ENCODE measurements around the gene SRF. TPM values are rescaled to one million over a fixed set of nuclear protein-coding genes. Genes with fewer than 3 reads are reported as not detected.

Gene SRF
- total RNA-seq, 1 experiment from 2014 or later: 46.2 TPM

DNA sequence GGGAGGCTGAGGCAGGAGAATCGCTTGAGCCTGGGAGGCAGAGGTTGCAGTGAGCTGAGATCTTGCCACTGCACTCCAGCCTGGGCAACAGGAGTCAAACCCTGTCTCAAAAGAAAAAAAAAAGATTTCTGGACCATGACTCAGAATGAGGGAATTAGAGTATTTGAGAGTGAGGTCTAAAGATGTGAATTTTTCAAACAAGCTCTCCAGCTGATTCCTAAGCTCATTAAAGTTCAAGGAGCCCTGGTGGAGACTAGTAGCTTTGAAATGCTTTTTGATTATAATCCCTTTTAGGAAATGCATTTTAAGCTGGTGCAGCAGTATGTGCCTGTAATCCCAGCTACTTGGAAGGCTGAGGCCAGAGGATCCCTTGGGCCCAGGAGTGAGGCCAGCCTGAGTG lies 21.8 kb upstream of the SRF start:
- ATAC-seq (no peak), DNase-seq (ENCODE audit: low spot score) (no peak)
- Mint-ChIP-seq H3K27me3 (ENCODE audit: low read depth) (no peaks in the 10 kb centered on the region), H3K9me3 (no peaks in the 10 kb centered on the region), H3K27ac (no peak overlapping the region), H3K4me1 (no peaks in the 10 kb centered on the region), H3K4me3 (no peak overlapping the region), H3K36me3 (peaks cover 18% of the 10 kb centered on the region)
- CTCF ChIA-PET: interaction anchor here (0.9 kb wide), 1 partner anchor 80 kb away, joined by 3 read pairs; the partner anchor contains the start of gene DNPH1
- no peak for TF ChIP-seq FOXP1 (CRISPR knock-in tag; IDR thresholded peaks at IDR 0.05; ENCODE audit: borderline replicate concordance)
- no peak for TF ChIP-seq MXD4 (CRISPR knock-in tag; IDR thresholded peaks at IDR 0.05; ENCODE audit: borderline replicate concordance)
- TF ChIP-seq, protein P1, sequence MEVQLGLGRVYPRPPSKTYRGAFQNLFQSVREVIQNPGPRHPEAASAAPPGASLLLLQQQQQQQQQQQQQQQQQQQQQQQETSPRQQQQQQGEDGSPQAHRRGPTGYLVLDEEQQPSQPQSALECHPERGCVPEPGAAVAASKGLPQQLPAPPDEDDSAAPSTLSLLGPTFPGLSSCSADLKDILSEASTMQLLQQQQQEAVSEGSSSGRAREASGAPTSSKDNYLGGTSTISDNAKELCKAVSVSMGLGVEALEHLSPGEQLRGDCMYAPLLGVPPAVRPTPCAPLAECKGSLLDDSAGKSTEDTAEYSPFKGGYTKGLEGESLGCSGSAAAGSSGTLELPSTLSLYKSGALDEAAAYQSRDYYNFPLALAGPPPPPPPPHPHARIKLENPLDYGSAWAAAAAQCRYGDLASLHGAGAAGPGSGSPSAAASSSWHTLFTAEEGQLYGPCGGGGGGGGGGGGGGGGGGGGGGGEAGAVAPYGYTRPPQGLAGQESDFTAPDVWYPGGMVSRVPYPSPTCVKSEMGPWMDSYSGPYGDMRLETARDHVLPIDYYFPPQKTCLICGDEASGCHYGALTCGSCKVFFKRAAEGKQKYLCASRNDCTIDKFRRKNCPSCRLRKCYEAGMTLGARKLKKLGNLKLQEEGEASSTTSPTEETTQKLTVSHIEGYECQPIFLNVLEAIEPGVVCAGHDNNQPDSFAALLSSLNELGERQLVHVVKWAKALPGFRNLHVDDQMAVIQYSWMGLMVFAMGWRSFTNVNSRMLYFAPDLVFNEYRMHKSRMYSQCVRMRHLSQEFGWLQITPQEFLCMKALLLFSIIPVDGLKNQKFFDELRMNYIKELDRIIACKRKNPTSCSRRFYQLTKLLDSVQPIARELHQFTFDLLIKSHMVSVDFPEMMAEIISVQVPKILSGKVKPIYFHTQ (CRISPR knock-in tag; IDR thresholded peaks at IDR 0.05): no peak
- TF ChIP-seq, protein P2, sequence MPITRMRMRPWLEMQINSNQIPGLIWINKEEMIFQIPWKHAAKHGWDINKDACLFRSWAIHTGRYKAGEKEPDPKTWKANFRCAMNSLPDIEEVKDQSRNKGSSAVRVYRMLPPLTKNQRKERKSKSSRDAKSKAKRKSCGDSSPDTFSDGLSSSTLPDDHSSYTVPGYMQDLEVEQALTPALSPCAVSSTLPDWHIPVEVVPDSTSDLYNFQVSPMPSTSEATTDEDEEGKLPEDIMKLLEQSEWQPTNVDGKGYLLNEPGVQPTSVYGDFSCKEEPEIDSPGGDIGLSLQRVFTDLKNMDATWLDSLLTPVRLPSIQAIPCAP (CRISPR knock-in tag; IDR thresholded peaks at IDR 0.05): no peak
- no peak for TF ChIP-seq SMAD3 (CRISPR knock-in tag; IDR thresholded peaks at IDR 0.05; ENCODE audit: borderline replicate concordance)
- TF ChIP-seq ZNF671 (CRISPR knock-in tag; IDR thresholded peaks at IDR 0.05): no peak
- TF ChIP-seq RORB (CRISPR knock-in tag; IDR thresholded peaks at IDR 0.05): no peak
- no peak for TF ChIP-seq TP53 (CRISPR knock-in tag; IDR thresholded peaks at IDR 0.05)
- TF ChIP-seq, protein P3, sequence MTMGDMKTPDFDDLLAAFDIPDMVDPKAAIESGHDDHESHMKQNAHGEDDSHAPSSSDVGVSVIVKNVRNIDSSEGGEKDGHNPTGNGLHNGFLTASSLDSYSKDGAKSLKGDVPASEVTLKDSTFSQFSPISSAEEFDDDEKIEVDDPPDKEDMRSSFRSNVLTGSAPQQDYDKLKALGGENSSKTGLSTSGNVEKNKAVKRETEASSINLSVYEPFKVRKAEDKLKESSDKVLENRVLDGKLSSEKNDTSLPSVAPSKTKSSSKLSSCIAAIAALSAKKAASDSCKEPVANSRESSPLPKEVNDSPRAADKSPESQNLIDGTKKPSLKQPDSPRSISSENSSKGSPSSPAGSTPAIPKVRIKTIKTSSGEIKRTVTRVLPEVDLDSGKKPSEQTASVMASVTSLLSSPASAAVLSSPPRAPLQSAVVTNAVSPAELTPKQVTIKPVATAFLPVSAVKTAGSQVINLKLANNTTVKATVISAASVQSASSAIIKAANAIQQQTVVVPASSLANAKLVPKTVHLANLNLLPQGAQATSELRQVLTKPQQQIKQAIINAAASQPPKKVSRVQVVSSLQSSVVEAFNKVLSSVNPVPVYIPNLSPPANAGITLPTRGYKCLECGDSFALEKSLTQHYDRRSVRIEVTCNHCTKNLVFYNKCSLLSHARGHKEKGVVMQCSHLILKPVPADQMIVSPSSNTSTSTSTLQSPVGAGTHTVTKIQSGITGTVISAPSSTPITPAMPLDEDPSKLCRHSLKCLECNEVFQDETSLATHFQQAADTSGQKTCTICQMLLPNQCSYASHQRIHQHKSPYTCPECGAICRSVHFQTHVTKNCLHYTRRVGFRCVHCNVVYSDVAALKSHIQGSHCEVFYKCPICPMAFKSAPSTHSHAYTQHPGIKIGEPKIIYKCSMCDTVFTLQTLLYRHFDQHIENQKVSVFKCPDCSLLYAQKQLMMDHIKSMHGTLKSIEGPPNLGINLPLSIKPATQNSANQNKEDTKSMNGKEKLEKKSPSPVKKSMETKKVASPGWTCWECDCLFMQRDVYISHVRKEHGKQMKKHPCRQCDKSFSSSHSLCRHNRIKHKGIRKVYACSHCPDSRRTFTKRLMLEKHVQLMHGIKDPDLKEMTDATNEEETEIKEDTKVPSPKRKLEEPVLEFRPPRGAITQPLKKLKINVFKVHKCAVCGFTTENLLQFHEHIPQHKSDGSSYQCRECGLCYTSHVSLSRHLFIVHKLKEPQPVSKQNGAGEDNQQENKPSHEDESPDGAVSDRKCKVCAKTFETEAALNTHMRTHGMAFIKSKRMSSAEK (CRISPR knock-in tag; IDR thresholded peaks at IDR 0.05; ENCODE audit: borderline replicate concordance): no peak
- TF ChIP-seq ZNF396 (CRISPR knock-in tag; IDR thresholded peaks at IDR 0.05; ENCODE audit: borderline replicate concordance): no peak
- TF ChIP-seq, protein P4, sequence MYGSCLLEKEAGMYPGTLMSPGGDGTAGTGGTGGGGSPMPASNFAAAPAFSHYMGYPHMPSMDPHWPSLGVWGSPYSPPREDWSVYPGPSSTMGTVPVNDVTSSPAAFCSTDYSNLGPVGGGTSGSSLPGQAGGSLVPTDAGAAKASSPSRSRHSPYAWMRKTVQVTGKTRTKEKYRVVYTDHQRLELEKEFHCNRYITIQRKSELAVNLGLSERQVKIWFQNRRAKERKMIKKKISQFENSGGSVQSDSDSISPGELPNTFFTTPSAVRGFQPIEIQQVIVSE (CRISPR knock-in tag; IDR thresholded peaks at IDR 0.05; ENCODE audit: borderline replicate concordance): no peak
- TF ChIP-seq NFE2L1 (CRISPR knock-in tag; IDR thresholded peaks at IDR 0.05): no peak
- TF ChIP-seq ELF4 (CRISPR knock-in tag; IDR thresholded peaks at IDR 0.05; ENCODE audit: low read depth): no peak
- TF ChIP-seq NFYB (CRISPR knock-in tag; conservative IDR thresholded peaks at IDR 0.05; ENCODE audit: low read depth): no peak
- TF ChIP-seq, protein P5, sequence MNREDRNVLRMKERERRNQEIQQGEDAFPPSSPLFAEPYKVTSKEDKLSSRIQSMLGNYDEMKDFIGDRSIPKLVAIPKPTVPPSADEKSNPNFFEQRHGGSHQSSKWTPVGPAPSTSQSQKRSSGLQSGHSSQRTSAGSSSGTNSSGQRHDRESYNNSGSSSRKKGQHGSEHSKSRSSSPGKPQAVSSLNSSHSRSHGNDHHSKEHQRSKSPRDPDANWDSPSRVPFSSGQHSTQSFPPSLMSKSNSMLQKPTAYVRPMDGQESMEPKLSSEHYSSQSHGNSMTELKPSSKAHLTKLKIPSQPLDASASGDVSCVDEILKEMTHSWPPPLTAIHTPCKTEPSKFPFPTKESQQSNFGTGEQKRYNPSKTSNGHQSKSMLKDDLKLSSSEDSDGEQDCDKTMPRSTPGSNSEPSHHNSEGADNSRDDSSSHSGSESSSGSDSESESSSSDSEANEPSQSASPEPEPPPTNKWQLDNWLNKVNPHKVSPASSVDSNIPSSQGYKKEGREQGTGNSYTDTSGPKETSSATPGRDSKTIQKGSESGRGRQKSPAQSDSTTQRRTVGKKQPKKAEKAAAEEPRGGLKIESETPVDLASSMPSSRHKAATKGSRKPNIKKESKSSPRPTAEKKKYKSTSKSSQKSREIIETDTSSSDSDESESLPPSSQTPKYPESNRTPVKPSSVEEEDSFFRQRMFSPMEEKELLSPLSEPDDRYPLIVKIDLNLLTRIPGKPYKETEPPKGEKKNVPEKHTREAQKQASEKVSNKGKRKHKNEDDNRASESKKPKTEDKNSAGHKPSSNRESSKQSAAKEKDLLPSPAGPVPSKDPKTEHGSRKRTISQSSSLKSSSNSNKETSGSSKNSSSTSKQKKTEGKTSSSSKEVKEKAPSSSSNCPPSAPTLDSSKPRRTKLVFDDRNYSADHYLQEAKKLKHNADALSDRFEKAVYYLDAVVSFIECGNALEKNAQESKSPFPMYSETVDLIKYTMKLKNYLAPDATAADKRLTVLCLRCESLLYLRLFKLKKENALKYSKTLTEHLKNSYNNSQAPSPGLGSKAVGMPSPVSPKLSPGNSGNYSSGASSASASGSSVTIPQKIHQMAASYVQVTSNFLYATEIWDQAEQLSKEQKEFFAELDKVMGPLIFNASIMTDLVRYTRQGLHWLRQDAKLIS (CRISPR knock-in tag; IDR thresholded peaks at IDR 0.05; ENCODE audit: borderline replicate concordance): no peak
- TF ChIP-seq, protein P6, sequence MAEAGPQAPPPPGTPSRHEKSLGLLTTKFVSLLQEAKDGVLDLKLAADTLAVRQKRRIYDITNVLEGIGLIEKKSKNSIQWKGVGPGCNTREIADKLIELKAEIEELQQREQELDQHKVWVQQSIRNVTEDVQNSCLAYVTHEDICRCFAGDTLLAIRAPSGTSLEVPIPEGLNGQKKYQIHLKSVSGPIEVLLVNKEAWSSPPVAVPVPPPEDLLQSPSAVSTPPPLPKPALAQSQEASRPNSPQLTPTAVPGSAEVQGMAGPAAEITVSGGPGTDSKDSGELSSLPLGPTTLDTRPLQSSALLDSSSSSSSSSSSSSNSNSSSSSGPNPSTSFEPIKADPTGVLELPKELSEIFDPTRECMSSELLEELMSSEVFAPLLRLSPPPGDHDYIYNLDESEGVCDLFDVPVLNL (CRISPR knock-in tag; IDR thresholded peaks at IDR 0.05; ENCODE audit: borderline replicate concordance, low read depth): no peak
- no peak for TF ChIP-seq SP1 (CRISPR knock-in tag; conservative IDR thresholded peaks at IDR 0.05)
- TF ChIP-seq ZNF416 (CRISPR knock-in tag; IDR thresholded peaks at IDR 0.05): no peak
- TF ChIP-seq ZNF423 (CRISPR knock-in tag; IDR thresholded peaks at IDR 0.05): no peak
- POLR2A ChIA-PET: interaction anchor here (0.6 kb wide), 1 partner anchor 26 kb away, joined by 3 read pairs; no protein-coding TSS in a partner anchor

Data from WTC11 (cell line).